K562 (cell line): ENCODE data around the gene HOXC5. TPM values are rescaled to one million over a fixed set of nuclear protein-coding genes. Genes with fewer than 3 reads are reported as not detected.

ENCODE experiments used
- BMI1 ChIP-seq: fragments of 150-350 bp; IDR thresholded peaks from 2 replicates; pipeline ENCODE4 v1.6.1; 2014; ENCODE audit warnings: low read length
- C11orf30 ChIP-seq: fragments of 450-650 bp; IDR thresholded peaks from 2 replicates; pipeline ENCODE4 v1.6.1; 2016; ENCODE audit warnings: low read depth, mild to moderate bottlenecking
- CBX2 ChIP-seq: fragments of 200-600 bp; sonication (generic); IDR thresholded peaks from one replicate; pipeline ENCODE4 v1.6.1; 2012; ENCODE audit warnings: mild to moderate bottlenecking, low read length, inconsistent platforms; ENCODE audit not compliant: insufficient read depth, poor library complexity, severe bottlenecking
- CXXC5 ChIP-seq: fragments of 250-450 bp; sonication (Bioruptor Pico); IDR thresholded peaks from 2 replicates; pipeline ENCODE4 v1.8.0; 2022; ENCODE audit warnings: inconsistent platforms, mild to moderate bottlenecking, moderate library complexity
- FOXM1 ChIP-seq, 2 experiments: fragments of 450-650 bp in 1 of 2; sonication (generic) in 1 of 2; formaldehyde crosslinking in 1 of 2; IDR thresholded peaks; 2 replicates each; pipeline versions ENCODE4 v1.6.1 to v1.9.0; 2017 to 2022; ENCODE audit warnings: low read depth in 2 of 2, mild to moderate bottlenecking in 2 of 2, missing genetic modification reagents in 1 of 2, moderate library complexity in 1 of 2
- PML ChIP-seq: IDR thresholded peaks from 2 replicates; pipeline ENCODE4 v1.6.1; 2012; ENCODE audit warnings: low read length, inconsistent platforms
- POLR3A ChIP-seq: IDR thresholded peaks from 2 replicates; pipeline ENCODE4 v1.6.1; 2011; ENCODE audit warnings: borderline replicate concordance, mild to moderate bottlenecking, moderate library complexity; ENCODE audit not compliant: insufficient read length, insufficient read depth; ENCODE audit errors: extremely low read depth
- RUNX1 ChIP-seq: sonication (generic); IDR thresholded peaks from 2 replicates; pipeline ENCODE4 v1.6.1; 2016; ENCODE audit warnings: antibody characterized with exemption, low read depth
- SOX6 ChIP-seq: fragments of 450-650 bp; IDR thresholded peaks from 2 replicates; pipeline ENCODE4 v1.6.1; 2014; ENCODE audit warnings: mild to moderate bottlenecking
- SRSF3 ChIP-seq: fragments of 200-400 bp; formaldehyde crosslinking; IDR thresholded peaks from 2 replicates; pipeline ENCODE4 v1.6.1; 2016; ENCODE audit warnings: mild to moderate bottlenecking, low read length, moderate library complexity; ENCODE audit not compliant: insufficient read depth
- SRSF7 ChIP-seq: fragments of 200-400 bp; formaldehyde crosslinking; optimal IDR thresholded peaks from 2 replicates; pipeline ENCODE3; 2017; ENCODE audit warnings: mild to moderate bottlenecking, low read depth, low read length
- STAT5B ChIP-seq: fragments of 250-450 bp; sonication (Bioruptor Pico); IDR thresholded peaks from 2 replicates; pipeline ENCODE4 v1.8.0; 2021; ENCODE audit warnings: mild to moderate bottlenecking, inconsistent platforms
- ZFPM2 ChIP-seq: fragments of 250-450 bp; sonication (Bioruptor Pico); IDR thresholded peaks from 2 replicates; pipeline ENCODE4 v1.5.1; 2022; ENCODE audit warnings: mild to moderate bottlenecking
- ZFX ChIP-seq: sonication (generic); formaldehyde crosslinking; IDR thresholded peaks from 2 replicates; pipeline ENCODE4 v1.8.0; 2022; ENCODE audit warnings: mild to moderate bottlenecking, missing genetic modification reagents, moderate library complexity
- ZNF184 ChIP-seq: sonication (generic); formaldehyde crosslinking; IDR thresholded peaks from 2 replicates; pipeline ENCODE4 v1.5.0; 2020; ENCODE audit warnings: missing genetic modification reagents
- ZNF436 ChIP-seq: fragments of 250-450, 450-650 bp; sonication (Bioruptor Pico); formaldehyde crosslinking; IDR thresholded peaks from 2 replicates; pipeline ENCODE4 v1.7.0; 2020; ENCODE audit warnings: mild to moderate bottlenecking
- polyA plus RNA-seq, 8 experiments: library from polyadenylated mRNA; depleted of rRNA in 4 of 8; stranded (reverse) in 5 of 8; unstranded in 3 of 8; fragments of >200 nt; fragmentation: Nextera tagmentation in 2 of 8; fragmentation: Illumina TruSeq in 1 of 8; extraction: Ambion mirVana in 2 of 8; extraction: Trizol in 1 of 8; gene quantifications; 2 replicates each; pipeline versions ENCODE4 v1.2.1 to v1.2.3, GENCODE V29; 2011 to 2014; ENCODE audit warnings: inconsistent platforms in 1 of 8, missing spikeins in 1 of 8
- total RNA-seq, 7 experiments: library from RNA; depleted of rRNA in 6 of 7; stranded (reverse); fragments of >200 nt in 6 of 7; fragmentation: Illumina TruSeq in 2 of 7; extraction: Trizol in 2 of 7; gene quantifications; 2 replicates each; pipeline versions ENCODE4 v1.2.1 to v1.2.3, GENCODE V29; 2011 to 2021; ENCODE audit warnings: low replicate concordance in 1 of 7
- TF ChIP-seq, protein P1 (sequence below): fragments of 250-450 bp; sonication (Bioruptor Pico); IDR thresholded peaks from 2 replicates; pipeline ENCODE4 v1.5.1; 2021; ENCODE audit warnings: mild to moderate bottlenecking
- TF ChIP-seq, protein P2 (sequence below): fragments of 250-450 bp; sonication (Bioruptor Pico); IDR thresholded peaks from 2 replicates; pipeline ENCODE4 v1.8.0; 2021; ENCODE audit warnings: moderate library complexity, mild to moderate bottlenecking, inconsistent platforms
- TF ChIP-seq, protein P3 (sequence below): IDR thresholded peaks from 2 replicates; pipeline ENCODE4 v1.6.1; 2014; ENCODE audit warnings: antibody characterized with exemption
- TF ChIP-seq, protein P4 (sequence below): fragments of 250-450 bp; sonication (Bioruptor Pico); IDR thresholded peaks from 2 replicates; pipeline ENCODE4 v1.8.0; 2022; ENCODE audit warnings: moderate library complexity, mild to moderate bottlenecking, inconsistent platforms
- TF ChIP-seq, protein P5 (sequence below): fragments of 200-800 bp; sonication (Bioruptor generic); IDR thresholded peaks from 2 replicates; pipeline ENCODE4 v1.6.1; 2017; ENCODE audit warnings: missing genetic modification characterization, missing compliant biosample characterization

Gene HOXC5
- total and polyA plus RNA-seq, 9 of the 15 experiments (the other 6 are each of a cell fraction or from before 2014, with no cell fraction given) = 0.10 to 0.44 (median 0.18) TPM; not detected in 4

DNA sequence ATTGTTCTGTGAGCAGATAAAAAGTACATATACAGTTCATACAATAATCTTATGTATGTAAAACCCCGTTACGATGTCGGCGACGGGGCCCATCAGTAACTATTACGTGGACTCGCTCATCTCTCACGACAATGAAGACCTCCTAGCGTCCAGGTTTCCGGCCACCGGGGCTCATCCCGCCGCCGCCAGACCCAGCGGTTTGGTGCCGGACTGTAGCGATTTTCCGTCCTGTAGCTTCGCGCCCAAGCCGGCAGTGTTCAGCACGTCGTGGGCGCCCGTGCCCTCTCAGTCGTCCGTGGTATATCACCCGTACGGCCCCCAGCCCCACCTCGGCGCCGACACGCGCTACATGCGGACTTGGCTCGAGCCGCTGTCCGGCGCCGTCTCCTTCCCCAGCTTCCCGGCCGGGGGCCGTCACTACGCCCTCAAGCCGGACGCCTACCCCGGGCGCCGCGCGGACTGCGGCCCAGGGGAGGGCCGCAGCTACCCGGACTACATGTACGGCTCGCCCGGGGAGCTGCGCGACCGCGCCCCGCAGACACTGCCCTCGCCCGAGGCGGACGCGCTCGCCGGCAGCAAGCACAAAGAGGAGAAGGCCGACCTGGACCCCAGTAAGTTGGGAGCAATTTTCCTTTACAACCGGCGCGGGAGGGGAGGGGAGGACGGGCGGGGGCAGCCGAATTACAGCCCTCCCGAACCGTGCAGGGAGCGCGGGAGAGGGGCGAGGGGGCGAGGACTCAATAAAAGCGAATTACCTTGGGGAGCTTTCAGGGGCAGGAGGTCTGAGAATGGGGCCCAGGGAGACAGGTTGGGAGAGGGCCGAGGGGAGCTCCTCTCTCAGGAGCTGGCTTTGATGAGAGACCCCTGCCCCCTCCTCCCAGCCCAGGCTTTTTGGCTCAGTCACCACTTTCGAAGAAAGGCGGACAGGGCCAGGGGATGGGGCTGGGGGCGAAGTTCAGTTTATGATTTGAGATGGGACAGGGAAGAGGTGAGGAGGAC is 32.4 kb upstream of the HOXC5 start, which contains the start of gene HOXC9 (continued):
- no peak for TF ChIP-seq POLR3A
- no peak for TF ChIP-seq STAT5B
- TF ChIP-seq, protein P1, sequence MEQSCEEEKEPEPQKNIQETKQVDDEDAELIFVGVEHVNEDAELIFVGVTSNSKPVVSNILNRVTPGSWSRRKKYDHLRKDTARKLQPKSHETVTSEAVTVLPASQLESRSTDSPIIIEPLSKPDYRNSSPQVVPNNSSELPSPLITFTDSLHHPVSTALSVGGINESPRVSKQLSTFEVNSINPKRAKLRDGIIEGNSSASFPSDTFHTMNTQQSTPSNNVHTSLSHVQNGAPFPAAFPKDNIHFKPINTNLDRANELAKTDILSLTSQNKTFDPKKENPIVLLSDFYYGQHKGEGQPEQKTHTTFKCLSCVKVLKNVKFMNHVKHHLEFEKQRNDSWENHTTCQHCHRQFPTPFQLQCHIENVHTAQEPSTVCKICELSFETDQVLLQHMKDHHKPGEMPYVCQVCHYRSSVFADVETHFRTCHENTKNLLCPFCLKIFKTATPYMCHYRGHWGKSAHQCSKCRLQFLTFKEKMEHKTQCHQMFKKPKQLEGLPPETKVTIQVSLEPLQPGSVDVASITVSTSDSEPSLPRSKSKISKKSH (CRISPR knock-in tag) = no peak
- TF ChIP-seq FOXM1 (IDR thresholded peaks at IDR 0.05; ENCODE audit: low read depth) = no peak
- TF ChIP-seq FOXM1 (CRISPR knock-in tag; IDR thresholded peaks at IDR 0.05; ENCODE audit: low read depth) = no peak
- TF ChIP-seq, protein P2, sequence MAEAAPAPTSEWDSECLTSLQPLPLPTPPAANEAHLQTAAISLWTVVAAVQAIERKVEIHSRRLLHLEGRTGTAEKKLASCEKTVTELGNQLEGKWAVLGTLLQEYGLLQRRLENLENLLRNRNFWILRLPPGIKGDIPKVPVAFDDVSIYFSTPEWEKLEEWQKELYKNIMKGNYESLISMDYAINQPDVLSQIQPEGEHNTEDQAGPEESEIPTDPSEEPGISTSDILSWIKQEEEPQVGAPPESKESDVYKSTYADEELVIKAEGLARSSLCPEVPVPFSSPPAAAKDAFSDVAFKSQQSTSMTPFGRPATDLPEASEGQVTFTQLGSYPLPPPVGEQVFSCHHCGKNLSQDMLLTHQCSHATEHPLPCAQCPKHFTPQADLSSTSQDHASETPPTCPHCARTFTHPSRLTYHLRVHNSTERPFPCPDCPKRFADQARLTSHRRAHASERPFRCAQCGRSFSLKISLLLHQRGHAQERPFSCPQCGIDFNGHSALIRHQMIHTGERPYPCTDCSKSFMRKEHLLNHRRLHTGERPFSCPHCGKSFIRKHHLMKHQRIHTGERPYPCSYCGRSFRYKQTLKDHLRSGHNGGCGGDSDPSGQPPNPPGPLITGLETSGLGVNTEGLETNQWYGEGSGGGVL (CRISPR knock-in tag) = no peak
- peak; percentile 78 for TF ChIP-seq CXXC5
- no peak for TF ChIP-seq SOX6
- TF ChIP-seq, protein P3, sequence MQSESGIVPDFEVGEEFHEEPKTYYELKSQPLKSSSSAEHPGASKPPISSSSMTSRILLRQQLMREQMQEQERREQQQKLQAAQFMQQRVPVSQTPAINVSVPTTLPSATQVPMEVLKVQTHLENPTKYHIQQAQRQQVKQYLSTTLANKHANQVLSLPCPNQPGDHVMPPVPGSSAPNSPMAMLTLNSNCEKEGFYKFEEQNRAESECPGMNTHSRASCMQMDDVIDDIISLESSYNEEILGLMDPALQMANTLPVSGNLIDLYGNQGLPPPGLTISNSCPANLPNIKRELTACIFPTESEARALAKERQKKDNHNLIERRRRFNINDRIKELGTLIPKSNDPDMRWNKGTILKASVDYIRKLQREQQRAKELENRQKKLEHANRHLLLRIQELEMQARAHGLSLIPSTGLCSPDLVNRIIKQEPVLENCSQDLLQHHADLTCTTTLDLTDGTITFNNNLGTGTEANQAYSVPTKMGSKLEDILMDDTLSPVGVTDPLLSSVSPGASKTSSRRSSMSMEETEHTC = no peak
- TF ChIP-seq, protein P4, sequence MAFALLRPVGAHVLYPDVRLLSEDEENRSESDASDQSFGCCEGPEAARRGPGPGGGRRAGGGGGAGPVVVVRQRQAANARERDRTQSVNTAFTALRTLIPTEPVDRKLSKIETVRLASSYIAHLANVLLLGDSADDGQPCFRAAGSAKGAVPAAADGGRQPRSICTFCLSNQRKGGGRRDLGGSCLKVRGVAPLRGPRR = no peak
- TF ChIP-seq ZNF184 (CRISPR knock-in tag) = no peak
- no peak for TF ChIP-seq C11orf30
- TF ChIP-seq CBX2 = no peak
- no peak for TF ChIP-seq ZNF436 (CRISPR knock-in tag)
- TF ChIP-seq SRSF3 = no peak
- no peak; the same call in 1 of the 2 replicates for TF ChIP-seq PML
- TF ChIP-seq, protein P5, sequence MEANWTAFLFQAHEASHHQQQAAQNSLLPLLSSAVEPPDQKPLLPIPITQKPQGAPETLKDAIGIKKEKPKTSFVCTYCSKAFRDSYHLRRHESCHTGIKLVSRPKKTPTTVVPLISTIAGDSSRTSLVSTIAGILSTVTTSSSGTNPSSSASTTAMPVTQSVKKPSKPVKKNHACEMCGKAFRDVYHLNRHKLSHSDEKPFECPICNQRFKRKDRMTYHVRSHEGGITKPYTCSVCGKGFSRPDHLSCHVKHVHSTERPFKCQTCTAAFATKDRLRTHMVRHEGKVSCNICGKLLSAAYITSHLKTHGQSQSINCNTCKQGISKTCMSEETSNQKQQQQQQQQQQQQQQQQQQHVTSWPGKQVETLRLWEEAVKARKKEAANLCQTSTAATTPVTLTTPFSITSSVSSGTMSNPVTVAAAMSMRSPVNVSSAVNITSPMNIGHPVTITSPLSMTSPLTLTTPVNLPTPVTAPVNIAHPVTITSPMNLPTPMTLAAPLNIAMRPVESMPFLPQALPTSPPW (CRISPR knock-in tag) = peak; percentile 25; the same call in 1 of the 2 replicates
- no peak for TF ChIP-seq RUNX1
- no peak for TF ChIP-seq SRSF7
- TF ChIP-seq BMI1 = no peak
- TF ChIP-seq ZFX (CRISPR knock-in tag) = peak; percentile 96
- no peak for TF ChIP-seq ZFPM2 (CRISPR knock-in tag)
